Rectal smooth muscle tissue (tissue), 1 donor: ENCODE measurements around the gene KPTN.

Source experiments
- H3K27ac ChIP-seq: one replicate; pipeline ENCODE4 v1.7.0; 2013; ENCODE audit warnings: low read depth, low read length, inconsistent platforms
- H3K27me3 ChIP-seq: one replicate; pipeline ENCODE4 v1.7.0; 2013; ENCODE audit warnings: low read length; ENCODE audit not compliant: control insufficient read depth, insufficient read depth
- H3K36me3 ChIP-seq: one replicate; pipeline ENCODE4 v1.7.0; 2013; ENCODE audit warnings: low read length; ENCODE audit not compliant: control insufficient read depth, insufficient read depth
- H3K4me1 ChIP-seq: one replicate; pipeline ENCODE4 v1.7.0; 2013; ENCODE audit warnings: low read length; ENCODE audit not compliant: control insufficient read depth, insufficient read depth
- H3K4me3 ChIP-seq: one replicate; pipeline ENCODE4 v1.7.0; 2013; ENCODE audit warnings: low read length
- H3K9ac ChIP-seq: one replicate; pipeline ENCODE4 v1.7.0; 2013; ENCODE audit warnings: low read length

Gene KPTN

GRCh38 chr19:47483200-47483599 lies 819 bp downstream of the KPTN start:
- H3K9ac ChIP-seq, result no peak overlapping the region
- H3K4me3 ChIP-seq, result peak overlapping the region; percentile 68
- no peaks in the 10 kb centered on the region for H3K36me3 ChIP-seq
- H3K4me1 ChIP-seq, result no peaks in the 10 kb centered on the region
- H3K27ac ChIP-seq, result no peak overlapping the region
- H3K27me3 ChIP-seq, result no peaks in the 10 kb centered on the region

- no peaks in the 10 kb centered on the region for H3K27me3 ChIP-seq
- no peak overlapping the region for H3K9ac ChIP-seq
- no peak overlapping the region for H3K4me3 ChIP-seq
- no peak overlapping the region for H3K27ac ChIP-seq
- no peaks in the 10 kb centered on the region for H3K36me3 ChIP-seq
- H3K4me1 ChIP-seq, result no peaks in the 10 kb centered on the region
Observed at GRCh38 chr19:47481460-47482052, 2.5 kb downstream of the KPTN start.

- no peak overlapping the region for H3K9ac ChIP-seq
Observed at GRCh38 chr19:47480658-47481057, 3.4 kb downstream of the KPTN start.

DNA sequence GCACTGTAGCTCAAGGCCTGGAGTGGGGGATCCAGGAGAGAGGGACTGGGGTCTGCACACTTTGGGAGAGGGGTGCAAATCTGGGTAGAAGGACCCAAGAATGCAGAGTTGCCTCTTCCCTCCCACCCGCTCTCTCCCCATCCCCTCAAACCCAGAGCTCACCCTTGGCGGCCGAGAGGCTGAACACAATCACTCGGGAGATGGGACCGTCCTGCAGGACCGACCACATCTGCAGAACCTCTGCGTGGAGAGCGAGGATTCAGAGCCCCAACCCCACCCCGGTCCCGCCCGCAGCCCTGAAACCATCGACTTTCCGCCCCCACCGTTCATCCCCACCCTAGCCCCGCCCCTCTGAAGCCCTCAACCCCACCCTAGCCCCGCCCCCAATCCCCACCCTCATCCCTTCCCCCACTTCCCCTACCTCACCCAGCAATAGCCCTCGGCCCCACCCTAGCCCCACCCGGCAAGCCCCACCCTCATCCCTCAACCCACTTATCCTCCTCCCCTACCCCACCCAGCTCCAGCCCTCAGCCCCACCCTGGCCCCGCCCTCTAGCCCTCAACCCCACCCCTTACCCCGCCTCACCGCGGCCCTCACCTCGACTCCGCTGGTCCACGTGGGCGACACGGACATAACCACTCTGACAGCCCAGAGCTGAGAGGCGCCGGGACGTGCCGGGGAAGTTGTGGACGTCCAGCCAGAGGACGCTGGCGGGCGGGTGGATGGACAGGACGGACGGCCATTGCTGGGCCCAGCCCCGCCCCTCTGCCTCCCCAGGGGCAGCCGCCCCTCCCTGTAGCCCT lies 4.1 kb downstream of the KPTN start:
- Histone ChIP-seq H3K9ac (no peak overlapping the region), H3K4me1 (no peaks in the 10 kb centered on the region), H3K27ac (no peak overlapping the region), H3K36me3 (no peaks in the 10 kb centered on the region), H3K27me3 (no peaks in the 10 kb centered on the region), H3K4me3 (no peak overlapping the region)

More at GRCh38 chr19:47480658-47481057, 3.4 kb downstream of the KPTN start:
- no peak overlapping the region for H3K27ac ChIP-seq
- no peaks in the 10 kb centered on the region for H3K27me3 ChIP-seq
- no peak overlapping the region for H3K4me3 ChIP-seq
- no peaks in the 10 kb centered on the region for H3K4me1 ChIP-seq
- H3K36me3 ChIP-seq, result no peaks in the 10 kb centered on the region

- no peak overlapping the region for H3K27ac ChIP-seq
- H3K27me3 ChIP-seq, result no peaks in the 10 kb centered on the region
- H3K9ac ChIP-seq, result no peak overlapping the region
- no peaks in the 10 kb centered on the region for H3K36me3 ChIP-seq
- H3K4me3 ChIP-seq, result no peak overlapping the region
- no peaks in the 10 kb centered on the region for H3K4me1 ChIP-seq
Observed at GRCh38 chr19:47476438-47476972, 7.5 kb downstream of the KPTN start.

DNA sequence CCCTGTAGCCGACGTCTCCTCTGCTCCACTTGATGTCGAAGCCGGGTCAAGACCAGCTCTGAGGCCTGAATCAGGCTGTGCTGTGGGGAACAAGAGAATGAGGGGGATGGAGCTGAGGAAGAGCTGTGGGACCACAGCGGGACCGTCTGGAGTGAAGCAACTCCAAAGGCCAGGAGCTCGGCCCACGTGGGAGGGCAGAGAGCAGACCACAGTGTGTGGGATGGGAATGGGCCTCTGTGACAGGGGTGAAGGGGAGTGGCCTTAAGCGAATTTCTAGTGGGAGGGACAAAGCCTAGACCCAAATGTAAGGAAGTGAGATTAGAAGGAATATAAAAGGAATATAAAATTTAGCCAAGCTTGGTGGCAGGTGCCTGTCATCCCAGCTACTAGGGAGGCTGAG lies 8.6 kb downstream of the KPTN start:
- Histone ChIP-seq H3K4me3 (no peak overlapping the region), H3K9ac (no peak overlapping the region), H3K4me1 (peaks cover 1% of the 10 kb centered on the region), H3K36me3 (no peaks in the 10 kb centered on the region), H3K27me3 (peaks cover 7% of the 10 kb centered on the region), H3K27ac (no peak overlapping the region)

GRCh38 chr19:47473336-47473735 lies 10.7 kb downstream of the KPTN start:
- no peak overlapping the region for H3K27ac ChIP-seq
- H3K36me3 ChIP-seq, result no peaks in the 10 kb centered on the region

DNA sequence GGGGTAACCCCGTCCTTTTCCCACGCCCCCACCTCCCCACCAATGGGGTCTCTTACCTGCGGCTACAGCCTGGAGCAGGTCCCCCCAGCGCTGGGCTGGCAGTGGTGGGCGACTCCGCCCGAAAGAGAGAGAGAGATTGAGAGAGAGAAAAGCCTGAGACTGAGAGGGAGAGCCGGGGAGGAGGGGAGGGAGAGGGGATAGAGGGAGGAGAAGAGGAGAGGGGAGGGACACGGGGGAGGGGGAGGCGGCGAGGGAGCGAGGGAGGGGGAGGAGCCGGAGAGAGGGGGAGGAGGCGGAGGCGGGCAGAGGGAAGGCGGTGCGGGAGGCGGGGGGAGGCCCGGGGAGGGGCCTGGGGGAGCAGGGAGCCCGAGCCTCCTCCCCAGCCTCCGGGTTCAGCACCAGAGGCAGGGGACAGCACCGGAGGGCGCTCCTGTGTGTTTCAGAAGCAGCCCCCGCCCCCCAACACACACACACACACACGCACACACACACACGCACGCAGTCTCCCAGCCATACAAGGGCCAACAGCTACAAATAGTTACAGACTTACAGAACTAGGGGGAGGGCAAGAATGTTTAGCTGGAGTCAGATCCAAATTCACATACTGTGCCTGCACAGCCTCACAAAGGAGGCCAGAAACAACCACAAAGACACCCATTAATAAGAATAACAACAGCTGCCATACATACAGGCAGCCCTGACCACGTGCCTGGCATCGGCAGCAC lies 12.1 kb downstream of the KPTN start, which contains the start of gene SLC8A2:
TSS of gene SLC8A2 (minus strand) at position 161 of the 725 bp plus-strand sequence. CDS start 5,490 bp downstream, outside the sequence.
- no peaks in the 10 kb centered on the region for H3K36me3 ChIP-seq
- H3K9ac ChIP-seq, result no peak within 1 kb of the TSS
- H3K27ac ChIP-seq, result peak within 1 kb of the TSS; percentile 71
- peaks cover 15% of the 10 kb centered on the region for H3K27me3 ChIP-seq
- peaks cover 12% of the 10 kb centered on the region for H3K4me1 ChIP-seq
- peak within 1 kb of the TSS; percentile 55 for H3K4me3 ChIP-seq

More at GRCh38 chr19:47473336-47473735, 10.7 kb downstream of the KPTN start:
- H3K9ac ChIP-seq, result no peak overlapping the region
- peaks cover 15% of the 10 kb centered on the region for H3K27me3 ChIP-seq
- peaks cover 12% of the 10 kb centered on the region for H3K4me1 ChIP-seq
- no peak overlapping the region for H3K4me3 ChIP-seq

DNA sequence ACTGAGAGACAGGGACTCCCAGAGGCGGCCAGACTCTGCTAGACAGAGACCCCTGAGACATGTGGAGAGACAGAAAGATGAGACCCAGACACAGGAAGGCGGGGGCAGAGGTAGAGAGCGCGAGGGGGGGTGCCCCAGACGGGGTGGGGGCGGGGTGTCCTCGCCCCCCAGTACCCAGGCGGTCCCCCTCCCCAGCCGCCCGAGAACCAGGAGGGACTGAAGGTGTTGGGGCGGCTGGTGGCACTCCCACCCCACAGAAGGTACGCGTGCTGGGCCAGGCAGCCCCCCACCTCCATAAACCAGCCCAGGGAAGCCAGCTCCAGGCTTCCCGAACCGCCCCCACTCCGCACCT lies 12.7 kb downstream of the KPTN start:
- H3K27ac ChIP-seq, result peak overlapping the region; percentile 71
- peaks cover 15% of the 10 kb centered on the region for H3K27me3 ChIP-seq
- H3K9ac ChIP-seq, result no peak overlapping the region
- peaks cover 12% of the 10 kb centered on the region for H3K4me1 ChIP-seq
- no peaks in the 10 kb centered on the region for H3K36me3 ChIP-seq
- peak overlapping the region; percentile 55 for H3K4me3 ChIP-seq

GRCh38 chr19:47470447-47471195 lies 13.4 kb downstream of the KPTN start:
- Histone ChIP-seq H3K27me3 (peaks cover 15% of the 10 kb centered on the region), H3K4me1 (peaks cover 12% of the 10 kb centered on the region), H3K27ac (peak overlapping the region; percentile 71), H3K36me3 (no peaks in the 10 kb centered on the region), H3K4me3 (peak overlapping the region; percentile 55), H3K9ac (no peak overlapping the region)

DNA sequence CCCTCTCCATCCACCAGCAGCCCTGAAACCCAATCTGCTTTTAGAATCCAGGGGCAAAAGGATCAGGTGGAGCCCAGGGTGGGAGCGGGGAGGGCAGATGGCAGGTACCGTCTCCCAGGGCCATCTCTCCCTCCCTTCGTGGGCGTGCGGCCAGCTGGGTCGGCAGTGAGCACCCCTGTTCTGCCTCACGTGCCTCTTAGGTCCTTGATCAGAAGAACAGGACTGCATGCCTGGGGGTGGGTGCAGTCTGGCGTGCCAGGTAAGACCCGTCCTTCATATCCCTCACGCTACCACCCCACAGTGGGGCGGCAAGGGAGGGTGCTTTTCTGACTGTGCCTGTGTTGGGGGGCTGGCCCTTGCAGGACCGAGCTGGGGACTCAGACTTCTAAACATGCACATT lies 14.3 kb downstream of the KPTN start:
- Histone ChIP-seq H3K9ac (no peak overlapping the region), H3K4me3 (peak overlapping the region; percentile 49), H3K4me1 (peaks cover 12% of the 10 kb centered on the region), H3K27me3 (peaks cover 15% of the 10 kb centered on the region), H3K36me3 (no peaks in the 10 kb centered on the region), H3K27ac (peak overlapping the region; percentile 47)

GRCh38 chr19:47469363-47469700 lies 14.7 kb downstream of the KPTN start:
- Histone ChIP-seq H3K4me1 (peaks cover 12% of the 10 kb centered on the region), H3K27ac (peak overlapping the region; percentile 27), H3K9ac (no peak overlapping the region), H3K27me3 (peaks cover 15% of the 10 kb centered on the region), H3K4me3 (peak overlapping the region; percentile 49), H3K36me3 (no peaks in the 10 kb centered on the region)
